NCI-H187 (cell line): ENCODE results near the gene OTUD5.
A peak's percentile ranks its signal among the peaks of the same experiment; 100 is the strongest.

Source experiments
- DNase-seq, 2 experiments: peaks; one replicate each; lab custom pipeline; 2025; lab: John Stamatoyannopoulos, UW

OTUD5 gene

DNA sequence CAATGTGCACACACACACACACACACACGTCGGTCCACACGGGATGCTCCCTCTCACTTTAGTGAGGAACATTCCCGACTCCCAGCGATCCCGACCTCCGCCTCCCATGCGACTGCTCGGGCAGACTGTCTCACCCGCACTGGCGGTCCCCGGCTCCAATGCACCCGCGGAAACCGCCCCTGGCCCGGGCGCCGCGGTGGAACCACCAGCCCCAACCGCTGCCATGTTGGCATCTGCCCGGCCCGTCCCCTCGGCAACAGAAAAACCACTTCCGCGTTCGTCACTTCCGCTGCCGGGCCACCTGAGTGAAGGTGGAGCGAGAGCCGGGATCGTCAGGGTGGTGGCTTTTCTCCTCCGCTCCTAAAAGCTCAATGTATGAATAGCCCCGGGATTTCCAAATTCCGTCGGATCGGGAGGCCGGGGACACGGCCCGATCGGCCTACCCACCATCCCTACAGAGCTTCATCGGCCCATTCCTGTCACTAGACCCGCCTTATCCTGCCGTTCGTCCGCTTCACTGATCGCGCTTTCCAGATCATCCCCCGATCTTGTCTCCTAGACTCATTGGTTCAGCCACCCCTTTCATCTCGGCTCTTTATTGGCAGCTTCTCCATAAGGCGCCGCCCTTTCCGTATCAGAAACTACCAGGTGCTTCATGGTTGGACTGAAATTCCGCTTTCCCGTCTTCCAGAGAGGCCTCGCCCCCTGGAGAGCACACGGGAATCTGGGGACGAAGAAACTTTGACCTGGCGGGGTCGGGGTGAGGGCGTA is 45.8 kb downstream of the OTUD5 start, which contains the start of gene SLC35A2:
SLC35A2 (minus strand) TSS at position 235 of the 771 bp plus-strand sequence; CDS start at position 225, 10 bp downstream.
- DNase-seq = peak; percentile 44 to 67

DNA sequence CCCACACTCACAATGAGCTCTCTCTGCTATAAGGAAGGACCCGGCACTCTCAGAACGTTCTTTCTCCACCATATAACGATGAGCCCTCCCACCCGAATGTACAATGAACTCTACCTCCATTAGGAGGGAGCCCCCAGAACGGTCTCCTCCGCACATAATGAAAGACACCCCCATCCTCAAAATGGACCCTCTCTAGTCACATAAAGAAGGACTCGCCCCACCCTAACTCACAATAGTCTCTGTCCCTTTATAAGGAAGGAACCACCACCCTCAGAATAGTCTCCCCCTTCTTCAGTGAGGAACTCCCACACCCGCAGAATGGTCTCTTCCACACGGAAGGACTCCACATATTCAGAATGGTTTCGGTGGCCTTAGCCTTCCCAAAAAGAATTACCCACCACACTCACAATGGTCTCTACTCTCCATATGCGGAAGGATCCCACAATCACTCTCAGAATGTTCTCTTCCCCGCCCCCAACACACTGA is 46.4 kb downstream of the OTUD5 start:
- no peak for DNase-seq

DNA sequence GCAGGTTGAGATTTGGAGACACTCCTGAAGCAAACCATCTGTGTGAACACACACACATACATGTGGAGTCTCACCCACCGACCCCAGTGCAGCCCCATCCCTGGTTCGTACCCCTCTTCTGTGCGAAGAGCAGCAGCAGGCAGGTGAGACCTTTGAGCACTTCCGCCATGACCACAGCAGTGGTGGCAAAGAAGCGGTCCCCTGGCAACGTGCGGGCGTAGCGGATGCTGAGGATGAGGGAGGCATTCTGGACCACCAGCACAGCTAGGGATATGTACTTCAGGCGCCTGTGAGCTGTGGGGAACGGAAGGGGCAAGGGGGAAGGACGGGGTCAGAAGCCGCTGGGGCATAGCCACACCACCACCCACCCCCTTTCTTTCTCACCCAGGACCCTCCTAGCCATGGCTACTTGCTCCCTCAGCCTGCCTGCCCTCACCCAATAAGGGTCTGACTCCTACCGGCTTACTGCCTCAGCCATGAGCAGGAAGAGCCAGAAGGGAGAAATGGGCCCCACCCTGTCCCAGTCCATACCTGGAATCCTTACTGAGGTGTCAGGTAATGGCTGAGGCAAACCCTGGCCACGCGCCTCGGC is 47.6 kb downstream of the OTUD5 start:
- no peak for DNase-seq

DNA sequence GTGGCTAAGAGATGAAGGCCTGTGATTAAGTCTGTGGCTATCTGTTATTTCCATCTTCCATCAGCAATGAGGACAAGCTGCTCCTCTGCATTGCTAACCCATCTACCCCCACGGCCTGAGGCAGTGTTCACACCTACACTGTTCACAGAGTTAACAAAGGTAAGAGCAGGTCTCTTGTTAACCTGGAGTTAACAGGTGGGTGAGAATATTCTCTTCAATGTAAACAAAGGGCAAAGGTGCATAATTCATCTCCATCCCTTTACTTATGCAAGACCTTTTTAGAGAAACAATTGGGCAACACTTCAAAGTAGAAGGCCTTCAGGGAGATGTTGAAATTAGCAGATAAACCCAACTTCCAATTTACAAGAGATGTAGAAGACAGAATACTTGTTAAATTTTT is 48.8 kb downstream of the OTUD5 start:
- no peak for DNase-seq

DNA sequence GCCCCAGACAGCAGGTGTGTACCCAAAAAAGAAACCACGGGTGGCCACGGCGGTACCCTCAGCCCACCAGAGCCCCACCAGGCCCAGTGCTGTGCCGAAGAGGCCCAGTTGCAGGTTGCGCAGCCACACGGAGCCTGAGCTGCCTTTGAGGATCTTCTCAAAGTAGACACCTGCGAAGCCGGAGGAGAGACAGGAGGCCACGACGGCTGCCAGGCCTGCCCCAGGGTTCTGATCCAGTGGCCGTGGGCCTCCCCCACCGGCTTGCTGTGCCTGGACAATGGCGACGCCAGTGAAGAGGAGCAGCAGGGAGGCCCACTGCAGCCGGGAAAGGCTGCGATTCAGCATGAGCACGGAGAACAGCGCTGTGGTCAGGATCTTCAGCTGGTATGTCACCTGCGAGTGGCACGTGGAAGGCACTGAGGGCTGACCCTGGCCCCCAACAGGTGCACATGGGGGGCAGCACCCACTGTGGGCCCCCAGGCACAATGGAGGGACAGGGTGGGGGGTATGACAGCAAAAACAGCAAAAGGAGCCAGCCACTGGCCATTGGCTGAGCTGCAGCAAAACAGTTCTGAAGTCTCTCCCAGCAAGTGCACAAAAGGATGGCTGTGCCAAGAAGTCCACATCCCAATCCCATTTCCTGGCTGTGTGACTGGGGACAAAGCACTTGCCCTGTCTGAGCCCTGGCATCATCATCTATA is 52.2 kb downstream of the OTUD5 start:
- DNase-seq = no peak

DNA sequence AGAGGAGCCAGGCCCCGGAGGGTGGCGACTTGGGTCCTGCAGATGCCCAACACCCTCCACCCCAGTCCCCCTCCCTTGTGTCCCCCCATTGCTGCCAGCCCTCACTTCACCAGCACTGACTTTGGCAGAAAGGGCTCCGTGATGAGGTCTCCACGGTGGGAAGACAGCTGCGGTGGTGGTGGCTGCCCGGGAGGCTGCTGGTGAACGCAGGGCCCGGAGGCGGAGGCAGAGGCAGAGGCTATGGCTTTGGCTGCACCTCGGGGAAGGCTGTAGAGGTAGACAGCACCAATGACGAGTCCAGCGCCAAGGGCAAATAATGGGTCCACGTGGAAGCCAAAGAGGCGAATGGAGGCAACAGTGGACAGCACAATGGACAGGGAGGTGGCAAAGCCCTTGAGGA is 52.8 kb downstream of the OTUD5 start:
- no peak for DNase-seq

DNA sequence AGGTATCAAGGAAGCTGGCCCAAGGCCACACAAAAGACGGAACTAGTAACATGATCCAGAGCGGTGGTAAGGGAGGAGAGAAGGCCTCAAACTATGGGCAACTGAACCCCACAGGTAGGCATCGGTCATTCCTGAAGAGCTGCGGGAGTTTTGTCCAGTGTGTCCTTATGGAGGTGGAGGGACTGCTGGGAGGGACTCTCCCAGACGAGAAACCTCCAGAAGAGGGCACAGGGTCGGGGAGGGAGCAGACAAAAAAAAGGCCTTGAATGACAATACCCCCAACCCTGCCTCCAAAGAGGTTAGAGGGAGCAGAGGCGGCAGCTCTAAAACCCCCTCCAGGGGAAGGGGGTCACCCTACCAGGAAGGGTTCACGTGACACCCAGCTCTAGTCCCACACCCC is 53.2 kb downstream of the OTUD5 start:
- no peak for DNase-seq

DNA sequence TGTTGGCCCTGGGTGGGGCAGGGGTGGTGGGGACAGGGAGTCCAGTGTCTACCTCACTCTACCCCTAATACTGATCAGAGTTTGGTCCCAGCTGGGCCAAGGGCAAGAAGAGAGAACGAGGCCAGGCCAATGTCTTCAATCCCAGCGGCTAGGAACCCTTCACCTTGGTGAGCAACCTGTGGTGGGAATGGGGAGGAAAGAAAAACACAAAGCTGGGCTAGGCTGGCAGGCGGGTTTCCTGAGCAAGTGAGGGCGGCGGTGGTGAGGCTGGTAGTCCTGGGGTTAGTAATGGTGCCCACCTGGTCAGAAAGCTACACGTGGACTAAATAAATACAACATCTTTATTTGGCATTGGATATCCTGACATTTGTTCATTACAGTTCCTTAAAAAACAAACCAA is 54.1 kb downstream of the OTUD5 start:
- DNase-seq = no peak

DNA sequence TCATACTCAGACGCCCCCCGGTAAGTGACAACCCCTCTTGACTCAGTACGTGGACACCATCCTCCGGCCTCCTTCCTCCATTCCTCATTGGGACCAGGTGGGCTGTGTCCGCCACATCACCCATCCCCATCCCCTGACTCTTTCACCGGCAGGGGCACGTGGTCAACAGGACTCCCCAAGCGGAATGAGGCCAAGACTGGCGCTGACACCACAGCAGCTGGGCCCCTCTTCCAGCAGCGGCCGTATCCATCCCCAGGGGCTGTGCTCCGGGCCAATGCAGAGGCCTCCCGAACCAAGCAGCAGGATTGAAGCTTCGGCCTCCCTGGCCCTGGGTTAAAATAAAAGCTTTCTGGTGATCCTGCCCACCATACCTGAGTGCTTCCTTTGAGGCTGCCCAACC is 54.6 kb downstream of the OTUD5 start:
- no peak for DNase-seq

DNA sequence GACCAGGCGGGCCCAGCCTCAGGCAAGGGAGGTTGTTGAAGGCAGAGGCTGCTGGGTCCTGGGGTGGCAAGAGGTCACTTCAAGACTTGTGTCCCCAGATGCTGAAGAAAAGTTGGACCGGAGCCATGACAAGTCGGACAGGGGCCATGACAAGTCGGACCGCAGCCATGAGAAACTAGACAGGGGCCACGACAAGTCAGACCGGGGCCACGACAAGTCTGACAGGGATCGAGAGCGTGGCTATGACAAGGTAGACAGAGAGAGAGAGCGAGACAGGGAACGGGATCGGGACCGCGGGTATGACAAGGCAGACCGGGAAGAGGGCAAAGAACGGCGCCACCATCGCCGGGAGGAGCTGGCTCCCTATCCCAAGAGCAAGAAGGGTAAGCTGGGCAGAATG is 55.3 kb downstream of the OTUD5 start:
- DNase-seq = no peak

DNA sequence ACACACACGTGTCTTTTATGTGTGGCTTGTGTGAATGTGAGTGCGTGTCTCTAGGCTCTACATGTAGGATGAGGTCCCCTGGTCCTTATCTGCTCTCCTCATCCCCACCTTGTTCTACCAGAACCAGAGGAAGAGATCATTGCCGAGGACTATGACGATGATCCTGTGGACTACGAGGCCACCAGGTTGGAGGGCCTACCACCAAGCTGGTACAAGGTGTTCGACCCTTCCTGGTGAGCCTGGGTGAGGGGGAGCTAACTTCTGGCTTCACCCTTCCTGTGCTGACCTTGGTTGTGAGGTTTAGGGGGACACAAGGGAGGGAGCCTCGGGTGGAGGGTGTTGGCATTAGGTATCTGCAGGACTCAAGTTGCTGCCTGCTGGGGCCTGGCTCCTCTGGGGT is 56.3 kb downstream of the OTUD5 start:
- DNase-seq = no peak

DNA sequence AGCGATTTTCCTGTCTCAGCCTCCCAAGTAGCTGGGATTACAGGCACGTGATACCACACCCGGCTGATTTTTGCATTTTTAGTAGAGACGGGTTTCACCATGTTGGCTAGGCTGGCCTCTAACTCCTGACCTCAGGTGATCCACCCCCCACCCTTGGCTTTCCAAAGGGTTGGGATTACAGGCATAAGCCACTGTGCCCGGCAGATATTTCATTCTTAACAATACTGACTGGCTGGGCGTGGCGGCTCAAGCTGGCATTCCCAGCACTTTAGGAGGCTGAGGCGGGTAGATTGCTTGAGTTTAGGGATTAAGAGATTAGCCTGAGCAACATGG is 58.4 kb downstream of the OTUD5 start:
- no peak for DNase-seq

DNA sequence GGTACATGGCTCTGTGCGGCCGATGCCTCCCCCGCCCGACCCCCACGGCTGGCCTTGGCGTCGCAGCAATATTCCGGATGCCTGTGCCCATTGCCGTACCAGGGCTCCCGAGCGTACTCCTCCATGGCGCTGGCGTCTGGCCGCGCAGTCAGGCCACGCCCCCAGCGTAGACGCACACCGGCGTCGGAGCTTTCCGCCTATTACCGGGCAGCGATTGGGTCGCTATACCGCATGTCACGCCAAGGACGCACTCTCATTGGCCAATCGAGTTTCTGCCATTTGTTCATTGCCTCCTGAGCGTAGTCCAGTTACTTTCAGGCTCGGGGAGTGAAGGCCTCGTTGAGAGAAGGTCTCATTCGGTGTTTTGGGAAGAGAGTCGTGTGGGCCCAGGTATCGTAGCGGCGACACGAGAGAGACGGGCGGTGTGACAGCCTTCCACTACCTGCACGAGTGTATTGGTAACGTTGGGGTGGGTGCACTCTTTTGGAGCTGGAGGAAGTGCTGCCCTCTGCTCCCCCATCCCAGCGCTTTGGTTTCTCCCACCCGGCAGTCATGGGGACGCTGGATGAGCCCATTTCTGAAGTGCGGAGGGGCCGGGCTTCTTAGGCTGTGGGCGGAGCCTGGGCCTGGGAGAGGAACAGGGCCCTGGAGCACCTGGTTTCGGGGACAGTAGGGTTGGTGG is 59.6 kb downstream of the OTUD5 start, which contains the start of the genes PQBP1 and TIMM17B:
PQBP1 (plus strand) TSS at position 306 of the 682 bp plus-strand sequence. CDS start 580 bp downstream, outside the sequence.
TIMM17B (minus strand) TSS at position 144 of the 682 bp plus-strand sequence; CDS start at position 125, 19 bp downstream.
- peak; percentile 83 to 88 for DNase-seq

DNA sequence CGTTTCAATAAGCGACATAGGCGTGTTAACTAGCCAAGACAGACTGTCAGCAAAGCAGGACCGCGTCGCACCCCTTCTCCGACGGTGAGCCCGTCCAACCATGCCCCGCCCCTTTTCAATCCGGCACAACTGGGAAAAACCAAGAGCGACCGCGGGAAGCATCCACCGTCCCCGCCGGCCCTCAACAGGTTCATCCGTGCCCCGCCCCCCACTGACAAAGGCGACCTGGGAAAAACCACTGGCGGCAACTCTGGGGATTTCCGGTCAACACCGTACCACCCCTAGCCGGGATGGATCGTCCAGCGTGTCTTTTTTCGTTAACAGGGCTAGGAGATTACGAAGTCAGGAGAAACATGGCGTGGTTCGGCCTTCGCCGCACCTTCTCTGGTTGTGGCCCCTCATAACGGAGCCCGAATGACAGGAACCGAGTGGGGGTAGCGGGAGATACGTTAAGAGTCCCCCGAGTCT is 60.2 kb downstream of the OTUD5 start:
- peak; percentile 44 to 48 for DNase-seq

DNA sequence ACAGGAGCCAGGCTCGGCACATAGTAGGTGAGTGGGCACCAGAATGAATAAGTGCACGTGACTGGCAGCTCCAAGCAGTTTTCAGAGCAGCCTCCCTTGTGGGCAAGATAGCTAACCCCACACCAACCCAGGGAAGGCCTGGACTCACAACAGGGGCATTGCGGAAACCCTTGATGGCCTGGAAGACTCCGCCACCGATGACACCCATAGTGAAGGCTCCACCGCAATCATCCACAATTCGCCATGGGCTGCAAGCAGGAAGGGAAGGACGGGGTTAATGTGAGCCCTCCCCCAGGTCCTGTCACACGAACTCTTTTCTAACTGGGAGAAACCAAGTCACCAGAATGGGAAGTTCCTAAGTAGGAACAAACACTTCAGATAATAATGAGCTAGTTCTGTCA is 60.8 kb downstream of the OTUD5 start:
- no peak for DNase-seq

DNA sequence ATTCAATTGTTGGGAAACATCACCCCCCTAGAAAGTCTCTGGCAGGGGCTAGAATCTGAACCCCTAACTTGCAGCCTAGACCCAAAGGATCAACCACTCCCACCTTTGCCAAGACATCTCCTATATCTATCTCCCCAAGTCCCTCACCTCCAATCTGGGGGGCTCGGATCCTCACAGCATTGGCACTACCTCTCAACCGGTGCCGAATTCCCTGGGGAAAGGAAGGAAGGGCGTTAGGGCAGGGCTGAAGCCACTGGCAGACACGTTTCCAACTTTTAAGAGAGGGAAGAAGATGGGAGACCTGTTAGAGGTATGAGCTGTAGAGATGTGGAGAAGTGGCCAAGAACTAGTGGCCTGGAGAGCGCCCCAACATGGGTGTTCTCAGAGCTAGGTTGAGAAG is 62.5 kb downstream of the OTUD5 start:
- no peak for DNase-seq

DNA sequence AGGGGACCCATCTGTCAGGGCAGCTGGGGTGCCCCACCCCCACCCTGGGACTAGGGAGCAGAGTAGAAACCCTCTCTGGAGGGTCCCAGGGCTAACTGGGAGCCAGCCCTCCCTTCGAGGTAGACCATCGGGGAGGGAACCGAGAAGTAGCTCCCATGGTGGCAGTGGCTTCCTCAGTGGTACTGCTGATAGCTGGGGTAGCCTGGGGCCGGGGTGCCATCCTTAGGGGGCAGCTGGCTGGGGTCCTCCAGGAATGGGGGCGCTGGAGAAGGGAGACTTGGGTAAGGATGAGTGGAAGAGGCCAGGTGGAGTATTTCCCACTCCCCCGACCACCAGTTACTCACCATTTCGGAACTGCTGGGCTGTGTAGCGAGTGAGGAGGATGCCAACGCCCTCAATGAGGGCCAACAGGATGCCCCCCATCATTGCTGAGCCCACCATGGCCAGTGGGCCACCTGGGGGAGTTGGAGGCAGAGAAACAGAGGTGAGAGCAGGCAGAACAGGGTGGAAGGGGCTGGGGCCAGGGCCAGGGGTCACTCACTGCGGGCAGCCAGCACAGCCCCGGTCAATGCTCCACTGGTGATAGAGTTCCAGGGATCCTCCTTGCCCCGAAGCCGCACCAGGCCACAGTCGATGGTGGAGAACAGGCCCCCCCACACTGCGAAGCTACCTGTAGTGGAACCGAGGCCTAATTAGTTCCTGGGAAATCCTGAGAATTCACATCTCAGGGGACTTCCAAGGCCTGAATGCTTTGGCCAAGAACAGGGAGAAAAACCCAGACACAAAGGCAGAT is 63.7 kb downstream of the OTUD5 start:
- DNase-seq = no peak

DNA sequence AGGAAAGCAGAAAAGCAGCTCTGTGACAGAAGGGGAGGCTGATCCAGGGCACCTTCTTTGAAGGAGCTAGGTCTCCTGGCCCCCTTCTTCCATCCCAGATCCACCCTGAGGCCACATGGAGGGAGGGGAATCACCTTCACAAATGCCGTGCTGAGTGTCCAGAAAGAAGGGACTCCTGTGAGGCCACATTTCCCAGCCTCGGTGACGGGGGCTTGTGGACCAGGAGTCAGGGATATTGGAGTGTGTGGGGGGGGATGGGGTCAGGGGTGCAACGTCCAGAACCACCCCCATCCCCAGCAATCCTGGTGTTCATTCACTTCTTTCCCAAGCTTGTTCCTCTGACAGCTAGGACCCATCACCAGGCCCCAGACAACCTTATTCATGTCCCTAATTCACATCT is 64.5 kb downstream of the OTUD5 start:
- DNase-seq = no peak

DNA sequence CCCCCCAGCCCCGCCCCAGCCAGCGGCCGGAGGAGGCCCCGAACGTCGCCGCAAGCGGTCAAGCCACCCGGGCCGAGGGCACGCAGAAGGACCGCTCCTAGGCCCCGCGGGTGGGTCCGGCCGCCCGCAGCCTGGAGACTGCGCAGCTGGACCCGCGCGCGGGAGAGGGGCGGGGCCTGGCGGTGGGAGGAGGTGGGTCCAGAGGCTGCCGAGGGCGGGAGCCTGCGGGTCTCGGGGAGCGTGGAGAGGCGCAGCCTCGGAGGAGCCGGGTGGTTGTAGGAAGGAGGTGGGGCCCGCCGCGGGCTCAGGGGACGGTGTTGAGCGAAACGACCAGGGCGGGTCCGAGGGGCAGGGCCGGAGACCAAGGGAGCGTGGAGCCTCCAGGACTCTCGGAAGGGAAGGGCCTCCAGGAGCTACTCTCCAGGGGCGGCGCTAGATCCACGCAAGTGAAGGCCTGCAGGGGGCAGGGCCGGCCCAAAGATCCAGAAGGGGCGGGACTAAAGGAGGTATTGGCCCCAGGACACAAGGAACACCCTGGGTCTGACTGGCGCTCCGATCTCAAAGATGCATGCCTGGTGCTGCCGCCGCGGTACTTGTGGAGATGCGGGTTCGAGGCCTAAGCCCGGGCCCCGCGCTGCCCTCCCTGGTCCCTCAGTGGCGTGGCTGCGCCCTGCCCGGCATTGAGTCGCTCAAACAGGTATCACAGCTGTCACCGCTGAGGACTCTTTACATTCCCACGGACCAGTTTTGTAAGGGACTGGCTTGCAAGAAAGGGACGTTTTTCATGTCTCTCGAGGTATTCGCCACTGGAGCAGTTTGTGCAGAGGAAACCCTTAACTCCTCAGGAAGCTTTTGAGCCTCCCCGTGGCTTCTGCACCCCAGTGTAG is 65.8 kb downstream of the OTUD5 start:
- peak in 1 of 2 experiments; percentile 35 for DNase-seq

DNA sequence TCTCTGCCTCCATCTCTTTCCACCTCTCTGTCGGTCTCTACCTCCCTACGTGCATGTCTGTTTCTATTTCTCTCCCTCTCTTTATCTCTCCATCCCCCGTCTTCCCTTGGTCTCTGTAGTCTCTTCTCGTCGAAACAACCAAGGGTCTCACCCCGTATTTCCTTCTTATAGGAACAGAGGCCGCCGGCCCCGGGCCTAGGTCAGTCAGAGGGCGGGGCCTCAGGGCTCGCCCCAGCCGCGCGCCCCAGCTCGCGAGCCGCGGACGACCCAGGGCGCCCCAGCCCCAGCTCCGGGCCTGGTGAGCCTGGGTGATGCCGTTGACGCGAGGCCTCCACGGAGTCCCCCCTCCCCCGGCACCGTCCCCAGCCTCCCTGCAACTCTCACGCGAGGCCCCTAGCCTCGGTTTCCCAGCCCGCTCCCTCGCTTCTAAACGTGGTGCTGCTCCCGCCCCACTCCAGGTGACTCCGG is 66.4 kb downstream of the OTUD5 start:
- DNase-seq = no peak
